DOHH2 (cell line): ENCODE measurements around the gene RSU1.

Experiments
- H3F3A ChIP-seq: fragments of 200-600 bp; sonication (generic), shearing (Covaris generic); 2 replicates; pipeline ENCODE4 v1.6.0; 2016; ENCODE audit warnings: antibody characterized with exemption, mild to moderate bottlenecking; ENCODE audit not compliant: control insufficient read depth, insufficient read depth
- H3K27ac ChIP-seq: fragments of 200-600 bp; sonication (generic); 2 replicates; pipeline ENCODE4 v1.5.1; 2014; ENCODE audit warnings: low read depth, mild to moderate bottlenecking, low read length, moderate library complexity
- H3K27me3 ChIP-seq: fragments of 200-600 bp; sonication (generic); 2 replicates; pipeline ENCODE4 v1.6.1; 2014; ENCODE audit warnings: mild to moderate bottlenecking, low read length, mixed read lengths; ENCODE audit not compliant: control insufficient read depth
- H3K36me3 ChIP-seq: fragments of 200-600 bp; sonication (generic); 2 replicates; pipeline ENCODE4 v1.6.1; 2014; ENCODE audit warnings: mild to moderate bottlenecking, low read length, moderate library complexity, mixed read lengths; ENCODE audit not compliant: control insufficient read depth
- H3K4me1 ChIP-seq: fragments of 200-600 bp; sonication (generic); 2 replicates; pipeline ENCODE4 v1.6.1; 2014; ENCODE audit warnings: mild to moderate bottlenecking, low read length, mixed read lengths; ENCODE audit not compliant: control insufficient read depth
- H3K4me2 ChIP-seq: fragments of 200-600 bp; sonication (generic); 2 replicates; pipeline ENCODE4 v1.6.0; 2014; ENCODE audit warnings: mild to moderate bottlenecking, low read length, moderate library complexity
- H3K4me3 ChIP-seq: fragments of 200-600 bp; sonication (generic); 2 replicates; pipeline ENCODE4 v1.5.1; 2014; ENCODE audit warnings: mild to moderate bottlenecking, low read length, mixed read lengths
- H3K79me2 ChIP-seq: fragments of 200-600 bp; sonication (generic); 2 replicates; pipeline ENCODE4 v1.6.1; 2014; ENCODE audit warnings: mild to moderate bottlenecking, low read length, mixed read lengths; ENCODE audit not compliant: control insufficient read depth
- H3K9me2 ChIP-seq: fragments of 200-600 bp; sonication (generic); replicated peaks from 2 replicates; pipeline ENCODE4 v1.6.1; 2014; ENCODE audit warnings: mild to moderate bottlenecking, low read length, mixed read lengths; ENCODE audit not compliant: control insufficient read depth
- H3K9me3 ChIP-seq: fragments of 200-600 bp; sonication (generic); 2 replicates; pipeline ENCODE4 v1.6.1; 2014; ENCODE audit warnings: antibody characterized with exemption, low read length, mixed read lengths; ENCODE audit not compliant: control insufficient read depth, insufficient read depth
- H4K20me1 ChIP-seq: fragments of 200-600 bp; sonication (generic); 2 replicates; pipeline ENCODE4 v1.6.0; 2014; ENCODE audit warnings: low read depth, mild to moderate bottlenecking, antibody characterized with exemption, low read length, moderate library complexity; ENCODE audit not compliant: control insufficient read depth, insufficient read depth
- CTCF ChIP-seq: fragments of 200-600 bp; sonication (generic); IDR thresholded peaks from one replicate; pipeline ENCODE4 v1.5.1; 2014; ENCODE audit warnings: antibody characterized with exemption, mild to moderate bottlenecking, low read depth, low read length; ENCODE audit not compliant: poor library complexity, severe bottlenecking
- EZH2phosphoT487 ChIP-seq: fragments of 200-600 bp; sonication (generic); IDR thresholded peaks from 2 replicates; pipeline ENCODE4 v1.6.1; 2017; ENCODE audit warnings: borderline replicate concordance, mild to moderate bottlenecking, antibody characterized with exemption, low read length, moderate library complexity, mixed read lengths

RSU1 gene

GRCh38 chr10:16794005-16794404 is 23.2 kb downstream of the RSU1 start:
- no peak for TF ChIP-seq CTCF
- H3K4me3 ChIP-seq = no peak overlapping the region
- H3K79me2 ChIP-seq = peaks cover 34% of the 10 kb centered on the region

GRCh38 chr10:16792675-16793074 is 24.5 kb downstream of the RSU1 start:
- Histone ChIP-seq H4K20me1 (no peaks in the 10 kb centered on the region), H3F3A (no peaks in the 10 kb centered on the region), H3K4me1 (no peaks in the 10 kb centered on the region), H3K36me3 (no peaks in the 10 kb centered on the region), H3K27me3 (no peaks in the 10 kb centered on the region), H3K4me2 (no peak overlapping the region), H3K79me2 (peaks cover 26% of the 10 kb centered on the region), H3K9me3 (no peaks in the 10 kb centered on the region), H3K9me2 (no peaks in the 10 kb centered on the region), H3K4me3 (no peak overlapping the region), H3K27ac (no peak overlapping the region)
- TF ChIP-seq CTCF (no peak), EZH2phosphoT487 (no peak)

More at GRCh38 chr10:16794005-16794404, 23.2 kb downstream of the RSU1 start:
- no peaks in the 10 kb centered on the region for H3F3A ChIP-seq
- no peaks in the 10 kb centered on the region for H3K9me2 ChIP-seq
- peaks cover 6% of the 10 kb centered on the region; the same call in 1 of the 2 replicates for H3K36me3 ChIP-seq
- no peaks in the 10 kb centered on the region for H4K20me1 ChIP-seq
- no peaks in the 10 kb centered on the region for H3K9me3 ChIP-seq
- no peak overlapping the region for H3K27ac ChIP-seq
- no peaks in the 10 kb centered on the region for H3K4me1 ChIP-seq
- no peak overlapping the region for H3K4me2 ChIP-seq
- no peaks in the 10 kb centered on the region for H3K27me3 ChIP-seq

GRCh38 chr10:16789765-16790164 is 27.5 kb downstream of the RSU1 start:
- Histone ChIP-seq H3K79me2 (peaks cover 16% of the 10 kb centered on the region), H3K9me2 (no peaks in the 10 kb centered on the region), H3K27ac (no peak overlapping the region), H3K4me3 (no peak overlapping the region), H4K20me1 (no peaks in the 10 kb centered on the region), H3K4me2 (no peak overlapping the region), H3K4me1 (no peaks in the 10 kb centered on the region), H3K27me3 (no peaks in the 10 kb centered on the region), H3K36me3 (no peaks in the 10 kb centered on the region), H3F3A (no peaks in the 10 kb centered on the region), H3K9me3 (no peaks in the 10 kb centered on the region)
- TF ChIP-seq EZH2phosphoT487 (no peak), CTCF (no peak)

- H3K4me1 ChIP-seq = no peaks in the 10 kb centered on the region
- H3K9me3 ChIP-seq = no peaks in the 10 kb centered on the region
- TF ChIP-seq EZH2phosphoT487 (no peak), CTCF (no peak)
- H3K9me2 ChIP-seq = no peaks in the 10 kb centered on the region
- peaks cover 14% of the 10 kb centered on the region for H3K79me2 ChIP-seq
- H3K36me3 ChIP-seq = no peaks in the 10 kb centered on the region
- no peaks in the 10 kb centered on the region for H4K20me1 ChIP-seq
- no peak overlapping the region for H3K27ac ChIP-seq
- no peaks in the 10 kb centered on the region for H3F3A ChIP-seq
- no peak overlapping the region for H3K4me2 ChIP-seq
- no peak overlapping the region for H3K4me3 ChIP-seq
- no peaks in the 10 kb centered on the region for H3K27me3 ChIP-seq
Measured at GRCh38 chr10:16789261-16789660, 28.0 kb downstream of the RSU1 start.
